MM.1S (cell line): ENCODE results near the gene TUBA1A.
A peak's percentile ranks its signal among the peaks of the same experiment; 100 is the strongest.

ENCODE experiments used
- DNase-seq: peaks from one replicate; pipeline ENCODE4 v3.0.0-alpha.2; 2015
- H2AFZ ChIP-seq: fragments of 300-600 bp; sonication (generic); 2 replicates; pipeline ENCODE4 v1.6.0; 2016; ENCODE audit warnings: antibody characterized with exemption, low read length
- H3F3A ChIP-seq: fragments of 300-600 bp; sonication (generic); 2 replicates; pipeline ENCODE4 v1.6.1; 2016; ENCODE audit warnings: mild to moderate bottlenecking, antibody characterized with exemption, low read length, moderate library complexity, mixed read lengths; ENCODE audit not compliant: insufficient read depth
- H3K27ac ChIP-seq: fragments of 300-600 bp; sonication (generic); 2 replicates; pipeline ENCODE4 v1.5.1; 2016; ENCODE audit warnings: mild to moderate bottlenecking, low read length
- H3K27me3 ChIP-seq: fragments of 300-600 bp; sonication (generic); replicated peaks from 2 replicates; pipeline ENCODE4 v1.6.0; 2016; ENCODE audit warnings: low read length; ENCODE audit not compliant: insufficient read depth
- H3K36me3 ChIP-seq: fragments of 300-600 bp; sonication (generic); replicated peaks from 2 replicates; pipeline ENCODE4 v1.6.1; 2016; ENCODE audit warnings: mild to moderate bottlenecking, low read length, mixed read lengths; ENCODE audit not compliant: insufficient read depth
- H3K4me1 ChIP-seq: fragments of 300-600 bp; sonication (generic); 2 replicates; pipeline ENCODE4 v1.6.1; 2016; ENCODE audit warnings: low read length, mixed read lengths
- H3K4me2 ChIP-seq: fragments of 300-600 bp; sonication (generic); 2 replicates; pipeline ENCODE4 v1.6.0; 2016; ENCODE audit warnings: low read depth, low read length
- H3K4me3 ChIP-seq: fragments of 300-600 bp; sonication (generic); 2 replicates; pipeline ENCODE4 v1.5.1; 2016; ENCODE audit warnings: low read length, mixed read lengths
- H3K79me2 ChIP-seq: fragments of 300-600 bp; sonication (generic); 2 replicates; pipeline ENCODE4 v1.6.1; 2016; ENCODE audit warnings: mixed run types, low read length, mixed read lengths
- H3K9ac ChIP-seq: fragments of 300-600 bp; sonication (generic); 2 replicates; pipeline ENCODE4 v1.6.1; 2016; ENCODE audit warnings: low read length, mixed read lengths
- H3K9me2 ChIP-seq: fragments of 300-600 bp; sonication (generic); replicated peaks from 2 replicates; pipeline ENCODE4 v1.6.1; 2016; ENCODE audit warnings: mild to moderate bottlenecking, low read length, mixed read lengths; ENCODE audit not compliant: insufficient read depth
- H3K9me3 ChIP-seq: fragments of 300-600 bp; sonication (generic); replicated peaks from 2 replicates; pipeline ENCODE4 v1.6.1; 2016; ENCODE audit warnings: mild to moderate bottlenecking, low read length, mixed read lengths; ENCODE audit not compliant: insufficient read depth
- H4K20me1 ChIP-seq: fragments of 300-600 bp; sonication (generic); 2 replicates; pipeline ENCODE4 v1.6.1; 2016; ENCODE audit warnings: mild to moderate bottlenecking, low read length, moderate library complexity, mixed read lengths; ENCODE audit not compliant: insufficient read depth
- EZH2 ChIP-seq: fragments of 300-600 bp; sonication (generic); optimal IDR thresholded peaks from 2 replicates; pipeline ENCODE3; 2017; ENCODE audit warnings: low read depth, mild to moderate bottlenecking, antibody characterized with exemption, low read length, mixed read lengths
- EZH2phosphoT487 ChIP-seq: fragments of 300-600 bp; sonication (generic); IDR thresholded peaks from 2 replicates; pipeline ENCODE4 v1.6.1; 2018; ENCODE audit warnings: antibody characterized with exemption, low read length
- TF ChIP-seq, protein P1 (sequence below): fragments of 300-600 bp; sonication (generic); IDR thresholded peaks from 2 replicates; pipeline ENCODE4 v1.5.1; 2016; ENCODE audit warnings: antibody characterized with exemption, low read length, mixed read lengths

Gene TUBA1A

DNA sequence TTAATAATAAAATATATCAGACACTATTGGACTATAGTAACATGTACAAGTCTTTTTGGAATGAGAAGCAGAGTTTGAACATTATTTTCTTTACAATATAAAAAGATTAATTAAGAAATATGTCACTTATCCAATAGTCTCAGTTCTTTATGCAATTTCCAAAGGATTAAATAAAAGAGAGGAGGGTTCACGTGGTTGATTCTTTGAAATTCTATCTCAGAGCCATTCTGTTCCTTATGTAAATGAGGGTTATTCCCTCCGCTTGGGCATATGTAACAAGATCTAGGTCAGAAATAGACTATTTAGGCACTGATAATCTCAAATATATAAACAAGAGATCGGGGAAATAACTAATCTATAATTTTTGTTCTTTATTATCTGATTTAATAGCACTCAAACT, 2.1 kb upstream of the TUBA1A start:
- Histone ChIP-seq H3K9me2 (no peaks in the 10 kb centered on the region), H3K36me3 (no peaks in the 10 kb centered on the region), H3K9me3 (no peaks in the 10 kb centered on the region), H2AFZ (no peak overlapping the region), H4K20me1 (no peaks in the 10 kb centered on the region), H3K4me3 (no peak overlapping the region), H3K4me2 (no peak overlapping the region), H3K4me1 (peaks cover 5% of the 10 kb centered on the region), H3K9ac (no peak overlapping the region), H3K27me3 (0 out of 2 replicates have a peak, but pooled peaks cover 9% of the 10 kb centered on the region), H3F3A (peaks cover 13% of the 10 kb centered on the region), H3K79me2 (no peaks in the 10 kb centered on the region), H3K27ac (no peak overlapping the region)
- no peak for DNase-seq
- TF ChIP-seq EZH2 (no peak), EZH2phosphoT487 (no peak)
- TF ChIP-seq, protein P1, sequence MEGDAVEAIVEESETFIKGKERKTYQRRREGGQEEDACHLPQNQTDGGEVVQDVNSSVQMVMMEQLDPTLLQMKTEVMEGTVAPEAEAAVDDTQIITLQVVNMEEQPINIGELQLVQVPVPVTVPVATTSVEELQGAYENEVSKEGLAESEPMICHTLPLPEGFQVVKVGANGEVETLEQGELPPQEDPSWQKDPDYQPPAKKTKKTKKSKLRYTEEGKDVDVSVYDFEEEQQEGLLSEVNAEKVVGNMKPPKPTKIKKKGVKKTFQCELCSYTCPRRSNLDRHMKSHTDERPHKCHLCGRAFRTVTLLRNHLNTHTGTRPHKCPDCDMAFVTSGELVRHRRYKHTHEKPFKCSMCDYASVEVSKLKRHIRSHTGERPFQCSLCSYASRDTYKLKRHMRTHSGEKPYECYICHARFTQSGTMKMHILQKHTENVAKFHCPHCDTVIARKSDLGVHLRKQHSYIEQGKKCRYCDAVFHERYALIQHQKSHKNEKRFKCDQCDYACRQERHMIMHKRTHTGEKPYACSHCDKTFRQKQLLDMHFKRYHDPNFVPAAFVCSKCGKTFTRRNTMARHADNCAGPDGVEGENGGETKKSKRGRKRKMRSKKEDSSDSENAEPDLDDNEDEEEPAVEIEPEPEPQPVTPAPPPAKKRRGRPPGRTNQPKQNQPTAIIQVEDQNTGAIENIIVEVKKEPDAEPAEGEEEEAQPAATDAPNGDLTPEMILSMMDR = no peak

DNA sequence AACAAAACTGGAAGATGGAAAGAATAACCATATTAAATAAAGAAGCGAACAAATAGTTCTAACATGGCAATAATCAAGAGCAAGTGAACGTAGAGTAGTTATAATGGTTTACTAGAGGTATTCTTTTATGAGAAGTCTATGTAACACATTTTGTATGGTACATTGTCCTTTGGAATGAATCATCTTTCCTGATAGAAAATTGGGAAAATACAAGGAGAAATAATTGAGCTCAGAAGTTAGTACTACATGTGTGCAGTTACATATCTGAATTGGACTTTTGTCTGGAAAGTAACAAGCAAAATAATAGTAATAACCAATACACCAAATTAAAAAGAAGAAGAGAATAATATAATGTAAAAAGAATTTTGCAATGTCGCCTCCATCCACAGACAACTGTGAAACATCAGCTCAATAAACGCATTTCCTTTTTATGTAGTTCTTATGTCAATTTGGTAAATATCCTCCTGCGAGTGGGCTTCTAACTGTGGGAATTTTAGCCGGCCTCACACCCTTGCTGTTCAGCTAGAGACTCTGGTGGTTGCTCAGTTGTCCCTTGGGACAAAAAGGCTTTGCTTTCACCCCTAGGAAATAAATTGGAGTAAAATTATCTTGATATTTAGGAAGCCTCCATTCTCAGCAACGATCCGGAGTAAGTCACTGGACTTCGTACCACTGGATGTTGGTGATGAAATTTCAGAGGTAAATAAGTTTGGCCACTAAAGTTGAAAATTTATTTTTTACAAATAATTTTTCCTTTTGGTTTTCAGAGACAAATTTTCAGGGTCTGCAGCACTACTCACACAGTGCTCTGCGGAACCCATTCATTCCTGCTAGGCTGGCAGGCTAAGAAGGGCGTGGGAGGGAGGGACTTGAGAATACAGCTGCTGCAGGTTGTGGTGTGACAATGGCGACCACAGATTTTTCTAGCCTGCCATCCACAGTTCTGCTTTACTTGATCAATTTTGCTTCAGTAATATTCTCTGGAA, 1.1 kb upstream of the TUBA1A start:
- no peaks in the 10 kb centered on the region for H3K79me2 ChIP-seq
- no peaks in the 10 kb centered on the region for H3K9me3 ChIP-seq
- no peaks in the 10 kb centered on the region for H4K20me1 ChIP-seq
- H3K4me1 ChIP-seq = peaks cover 5% of the 10 kb centered on the region
- no peak overlapping the region for H3K27ac ChIP-seq
- no peaks in the 10 kb centered on the region for H3K9me2 ChIP-seq
- H2AFZ ChIP-seq = peak overlapping the region; percentile 99; the same call in 1 of the 2 replicates
- H3K9ac ChIP-seq = no peak overlapping the region
- peaks cover 13% of the 10 kb centered on the region for H3F3A ChIP-seq
- H3K4me3 ChIP-seq = peak overlapping the region; percentile 98
- H3K4me2 ChIP-seq = peak overlapping the region; percentile 72; the same call in 1 of the 2 replicates
- DNase-seq = no peak
- H3K36me3 ChIP-seq = no peaks in the 10 kb centered on the region
- H3K27me3 ChIP-seq = 0 out of 2 replicates have a peak, but pooled peaks cover 9% of the 10 kb centered on the region
- TF ChIP-seq EZH2 (no peak), EZH2phosphoT487 (no peak)
- TF ChIP-seq, protein P1 = no peak

DNA sequence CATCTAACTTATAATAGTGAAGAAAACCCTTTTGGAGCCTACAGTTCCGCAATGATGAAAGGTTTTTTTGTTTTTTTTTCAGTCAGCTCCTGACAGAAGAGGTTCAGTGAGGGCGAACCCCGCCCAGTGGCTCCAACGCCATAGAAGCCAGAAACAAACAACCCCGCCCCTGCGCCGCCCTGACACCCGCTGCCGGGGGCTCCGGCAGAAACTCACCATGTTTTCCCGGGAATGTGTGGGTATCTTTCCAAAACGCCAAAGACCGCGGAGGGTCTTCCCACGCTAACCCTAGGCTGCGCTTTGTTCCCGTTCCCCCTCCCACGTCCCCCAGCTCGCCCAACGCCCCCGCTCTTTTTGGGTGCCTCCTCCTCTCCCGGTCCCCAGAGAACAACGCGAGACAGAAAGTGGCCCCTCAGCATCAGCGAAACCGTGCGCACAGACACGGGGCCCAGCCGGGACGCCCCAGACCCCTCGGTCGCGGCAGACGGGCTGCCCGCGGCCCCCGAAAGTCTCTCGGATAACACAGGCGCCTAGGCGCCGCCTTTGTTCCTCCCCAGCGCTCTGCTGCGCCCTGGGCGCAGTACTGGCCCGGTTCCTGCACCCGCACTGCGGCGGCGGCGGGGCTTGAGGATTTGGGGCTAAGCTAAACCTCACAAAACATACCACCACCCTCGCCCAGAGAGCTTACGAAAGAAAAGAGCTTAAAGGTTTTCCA, 522 bp downstream of the TUBA1A start:
- Histone ChIP-seq H4K20me1 (no peaks in the 10 kb centered on the region), H3K27ac (peak overlapping the region; percentile 60; the same call in 1 of the 2 replicates), H3K36me3 (no peaks in the 10 kb centered on the region), H3K4me2 (peak overlapping the region; percentile 72), H3F3A (peaks cover 13% of the 10 kb centered on the region), H3K27me3 (0 out of 2 replicates have a peak, but pooled peaks cover 9% of the 10 kb centered on the region), H3K9ac (peak overlapping the region; percentile 68), H3K4me3 (peak overlapping the region; percentile 98), H3K4me1 (peaks cover 5% of the 10 kb centered on the region), H2AFZ (peak overlapping the region; percentile 99), H3K79me2 (no peaks in the 10 kb centered on the region), H3K9me2 (no peaks in the 10 kb centered on the region), H3K9me3 (no peaks in the 10 kb centered on the region)
- DNase-seq = peak; percentile 65
- TF ChIP-seq EZH2 (no peak), EZH2phosphoT487 (no peak)
- TF ChIP-seq, protein P1 = no peak
